AG04449 (cell line): ENCODE results near the gene FAM89B.

Experiments used
- CTCF ChIA-PET: fragments of 350-600 bp; formaldehyde crosslinking; extraction: SDS; loops from one replicate; lab custom pipeline; 2021; ENCODE audit warnings: antibody characterized with exemption; lab: Yijun Ruan, JAX
- POLR2A ChIA-PET: fragments of 400-600, 350-600 bp; formaldehyde crosslinking; extraction: SDS; loops from one replicate; lab custom pipeline; 2020; ENCODE audit warnings: antibody characterized with exemption, inconsistent platforms; lab: Yijun Ruan, JAX
- DNase-seq: peaks from one replicate; pipeline ENCODE4 v3.0.0-alpha.2; 2010; ENCODE audit warnings: low read depth, low spot score
- H3K4me3 ChIP-seq: 2 replicates; pipeline ENCODE4 v1.5.1; 2011; ENCODE audit warnings: low read depth, mild to moderate bottlenecking, control low read depth, low read length
- CTCF ChIP-seq: IDR thresholded peaks from one replicate; pipeline ENCODE4 v1.5.1; 2011; ENCODE audit warnings: mild to moderate bottlenecking, moderate library complexity, low read length, control low read depth, inconsistent platforms; ENCODE audit not compliant: insufficient read depth; ENCODE audit errors: missing control alignments

Gene FAM89B

GRCh38 chr11:65554842-65555430 lies 17.4 kb upstream of the FAM89B start:
- no peak for TF ChIP-seq CTCF
- POLR2A ChIA-PET, result no interaction called here
- H3K4me3 ChIP-seq, result peak overlapping the region; percentile 34; the same call in 1 of the 2 replicates
- CTCF ChIA-PET, result interaction anchor here (0.8 to 1.4 kb wide), 5 partner anchors 12 to 38 kb away, joined by 3 to 16 read pairs (median 4); partner anchors contain the start of gene FAM89B
- DNase-seq, result no peak

- DNase-seq, result no peak
- ChIA-PET CTCF (interaction anchor here (1.0 to 2.1 kb wide), 5 partner anchors 12 to 37 kb away, joined by 3 to 33 read pairs (median 5); partner anchors contain the start of gene FAM89B), POLR2A (no interaction called here)
- no peak for TF ChIP-seq CTCF
- peak overlapping the region; percentile 34 for H3K4me3 ChIP-seq
Measured at GRCh38 chr11:65555693-65556231, 16.6 kb upstream of the FAM89B start.

DNA sequence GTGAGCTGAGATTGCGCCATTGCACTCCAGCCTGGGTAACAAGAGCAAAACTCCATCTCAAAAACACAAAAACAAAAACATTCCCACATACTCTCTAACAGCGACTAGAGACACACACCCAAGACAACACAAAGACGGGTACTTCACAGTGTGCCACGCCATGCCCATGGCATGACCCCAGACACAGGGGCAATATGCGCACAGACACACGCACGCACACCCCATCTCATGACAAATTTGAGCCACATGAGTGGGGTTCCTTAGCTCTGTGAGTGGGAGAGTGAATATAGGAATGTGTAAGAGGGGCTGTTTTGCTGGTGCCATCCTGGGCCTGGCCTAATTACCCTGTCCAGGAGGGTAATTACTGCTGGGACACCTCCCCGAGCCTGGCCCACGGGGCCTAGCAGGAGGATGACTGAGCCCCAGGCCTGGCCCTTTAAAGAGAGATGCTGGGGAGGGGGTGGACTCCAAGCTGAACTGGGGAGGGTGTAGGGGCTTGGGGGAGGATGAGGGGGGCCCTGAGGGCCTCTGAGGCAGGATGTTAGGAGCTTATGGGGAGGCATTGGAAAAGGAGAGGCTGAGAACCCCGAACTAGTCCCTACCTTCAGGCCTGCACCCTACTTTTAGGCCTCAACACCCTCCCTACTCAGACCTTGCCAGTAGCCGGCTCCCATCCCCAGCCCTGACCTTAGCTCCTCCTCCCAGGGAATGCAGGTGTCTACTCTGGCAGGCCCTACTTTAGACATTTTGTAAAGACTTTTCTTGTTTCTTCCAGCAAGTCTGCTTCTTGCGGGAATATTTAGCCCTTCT lies 15.7 kb upstream of the FAM89B start:
- ChIA-PET POLR2A (interaction anchor here (0.7 to 1.3 kb wide), 3 partner anchors 14 to 307 kb away, joined by 3 to 5 read pairs (median 5); partner anchors contain the start of gene ZNRD2), CTCF (interaction anchor here (1.0 to 2.1 kb wide), 5 partner anchors 11 to 37 kb away, joined by 4 to 33 read pairs (median 8); no protein-coding TSS in a partner anchor)
- DNase-seq, result no peak
- H3K4me3 ChIP-seq, result peak overlapping the region; percentile 69
- no peak for TF ChIP-seq CTCF

GRCh38 chr11:65557280-65558001 lies 14.9 kb upstream of the FAM89B start:
- peak overlapping the region; percentile 69 for H3K4me3 ChIP-seq

More at GRCh38 chr11:65557280-65558001, 14.9 kb upstream of the FAM89B start:
- CTCF ChIA-PET, result interaction anchor here (1.0 to 2.1 kb wide), 5 partner anchors 12 to 36 kb away, joined by 4 to 33 read pairs (median 8); no protein-coding TSS in a partner anchor
- no peak for DNase-seq
- no peak for TF ChIP-seq CTCF
- POLR2A ChIA-PET, result interaction anchor here (1.2 to 1.3 kb wide), 2 partner anchors 13 to 17 kb away, joined by 5 read pairs; partner anchors contain the start of gene ZNRD2
